H9 (cell line): Measurements from ENCODE around the gene GFI1B. TPM values are rescaled to one million over a fixed set of nuclear protein-coding genes. Genes with fewer than 3 reads are reported as not detected.

Experiments
- DNase-seq: peaks from one replicate; pipeline ENCODE4 v3.0.0-alpha.2; 2017
- H2AFZ ChIP-seq: one replicate; pipeline ENCODE4 v1.6.1; 2013; ENCODE audit warnings: mild to moderate bottlenecking, low read length, control low read depth, moderate library complexity
- H2AK5ac ChIP-seq: 2 replicates; pipeline ENCODE4 v1.6.1; 2013; ENCODE audit warnings: low read length, control low read depth, mixed read lengths; ENCODE audit not compliant: insufficient read length
- H2BK120ac ChIP-seq: one replicate; pipeline ENCODE4 v1.6.1; 2013; ENCODE audit warnings: low read depth, mild to moderate bottlenecking, low read length, control low read depth, inconsistent platforms; ENCODE audit not compliant: poor library complexity, severe bottlenecking
- H2BK12ac ChIP-seq: 2 replicates; pipeline ENCODE4 v1.6.1; 2013; ENCODE audit warnings: low read length, control low read depth, mixed read lengths, low read depth; ENCODE audit not compliant: insufficient read length
- H2BK15ac ChIP-seq: 2 replicates; pipeline ENCODE4 v1.6.1; 2013; ENCODE audit warnings: low read depth, low read length, control low read depth
- H2BK20ac ChIP-seq: one replicate; pipeline ENCODE4 v1.6.1; 2013; ENCODE audit warnings: low read depth, mild to moderate bottlenecking, low read length, control low read depth, inconsistent platforms; ENCODE audit not compliant: poor library complexity, severe bottlenecking
- H2BK5ac ChIP-seq: 2 replicates; pipeline ENCODE4 v1.6.1; 2013; ENCODE audit warnings: low read length, control low read depth, mixed read lengths; ENCODE audit not compliant: insufficient read length
- H3K14ac ChIP-seq: 2 replicates; pipeline ENCODE4 v1.6.1; 2013; ENCODE audit warnings: low read length, control low read depth; ENCODE audit not compliant: insufficient read depth
- H3K18ac ChIP-seq: 2 replicates; pipeline ENCODE4 v1.6.1; 2013; ENCODE audit warnings: low read depth, mild to moderate bottlenecking, mixed read lengths, low read length, control low read depth; ENCODE audit not compliant: insufficient read length
- H3K23ac ChIP-seq: 2 replicates; pipeline ENCODE4 v1.6.1; 2013; ENCODE audit warnings: low read length, control low read depth, mixed read lengths, low read depth; ENCODE audit not compliant: insufficient read length
- H3K23me2 ChIP-seq: 2 replicates; pipeline ENCODE4 v1.6.1; 2013; ENCODE audit warnings: low read depth, mild to moderate bottlenecking, mixed read lengths, low read length, control low read depth; ENCODE audit not compliant: insufficient read length, poor library complexity, severe bottlenecking
- H3K27ac ChIP-seq: 2 replicates; pipeline ENCODE4 v1.5.1; 2013; ENCODE audit warnings: low read length, control low read depth, mixed read lengths, low read depth; ENCODE audit not compliant: insufficient read length
- H3K27me3 ChIP-seq: 2 replicates; pipeline ENCODE4 v1.6.1; 2013; ENCODE audit warnings: low read length, control low read depth, inconsistent platforms; ENCODE audit not compliant: insufficient read depth
- H3K4ac ChIP-seq: 2 replicates; pipeline ENCODE4 v1.6.1; 2013; ENCODE audit warnings: low read depth, mild to moderate bottlenecking, control low read depth, inconsistent platforms, low read length, moderate library complexity
- H3K4me1 ChIP-seq: 2 replicates; pipeline ENCODE4 v1.6.1; 2013; ENCODE audit warnings: low read length, control low read depth, inconsistent platforms; ENCODE audit not compliant: insufficient read depth
- H3K4me2 ChIP-seq: 2 replicates; pipeline ENCODE4 v1.6.1; 2013; ENCODE audit warnings: low read length, control low read depth, mixed read lengths; ENCODE audit not compliant: insufficient read length, insufficient read depth
- H3K56ac ChIP-seq: 2 replicates; pipeline ENCODE4 v1.6.1; 2013; ENCODE audit warnings: low read depth, mild to moderate bottlenecking, mixed read lengths, low read length, control low read depth; ENCODE audit not compliant: insufficient read length
- H3K79me1 ChIP-seq: 2 replicates; pipeline ENCODE4 v1.6.1; 2013; ENCODE audit warnings: low read depth, mild to moderate bottlenecking, moderate library complexity, low read length, control low read depth, inconsistent platforms; ENCODE audit not compliant: insufficient read depth, poor library complexity, severe bottlenecking
- H3K79me2 ChIP-seq: 2 replicates; pipeline ENCODE4 v1.6.1; 2013; ENCODE audit warnings: low read length, control low read depth, inconsistent platforms; ENCODE audit not compliant: insufficient read depth
- H3K9ac ChIP-seq: 2 replicates; pipeline ENCODE4 v1.6.1; 2013; ENCODE audit warnings: low read length, control low read depth, mixed read lengths; ENCODE audit not compliant: insufficient read length; ENCODE audit errors: extremely low read depth
- H3K9me3 ChIP-seq: one replicate; pipeline ENCODE4 v1.6.1; 2013; ENCODE audit warnings: low read depth, low read length, inconsistent platforms; ENCODE audit not compliant: control insufficient read depth
- H3T11ph ChIP-seq: one replicate; pipeline ENCODE4 v1.6.1; 2013; ENCODE audit warnings: mild to moderate bottlenecking, low read length, control low read depth, inconsistent platforms
- H4K20me1 ChIP-seq: one replicate; pipeline ENCODE4 v1.6.1; 2013; ENCODE audit not compliant: control insufficient read depth, insufficient read length, insufficient read depth
- H4K5ac ChIP-seq: 2 replicates; pipeline ENCODE4 v1.6.1; 2013; ENCODE audit warnings: low read depth, mild to moderate bottlenecking, mixed read lengths, low read length, control low read depth; ENCODE audit not compliant: insufficient read length
- H4K8ac ChIP-seq: replicated peaks from 2 replicates; pipeline ENCODE4 v1.6.1; 2013; ENCODE audit warnings: low read length, control low read depth, mixed read lengths, low read depth; ENCODE audit not compliant: insufficient read length
- H4K91ac ChIP-seq: 2 replicates; pipeline ENCODE4 v1.6.1; 2013; ENCODE audit warnings: low read depth, mild to moderate bottlenecking, moderate library complexity, mixed read lengths, low read length, control low read depth; ENCODE audit not compliant: insufficient read length
- H3K27ac Mint-ChIP-seq, 3 experiments: 2 replicates in 2 of 3; 3 replicates in 1 of 3; pipeline ENCODE4 v1.8.0; 2020 to 2021; ENCODE audit warnings: mixed read lengths in 3 of 3, mild to moderate bottlenecking in 1 of 3, moderate library complexity in 1 of 3
- H3K27me3 Mint-ChIP-seq: 2 replicates; pipeline ENCODE4 v1.8.0; 2021; ENCODE audit warnings: low read depth, mild to moderate bottlenecking, moderate library complexity, mixed read lengths
- H3K36me3 Mint-ChIP-seq, 3 experiments: 2 replicates in 2 of 3; 3 replicates in 1 of 3; pipeline ENCODE4 v1.8.0; 2020 to 2021; ENCODE audit warnings: low read depth in 3 of 3, mixed read lengths in 3 of 3; ENCODE audit not compliant: insufficient read depth in 1 of 3
- H3K4me1 Mint-ChIP-seq, 2 experiments: 2 replicates each; pipeline ENCODE4 v1.8.0; 2020; ENCODE audit warnings: mixed read lengths in 2 of 2
- H3K4me3 Mint-ChIP-seq, 2 experiments: 2 replicates in 1 of 2; 3 replicates in 1 of 2; pipeline ENCODE4 v1.8.0; 2020 to 2021; ENCODE audit warnings: mild to moderate bottlenecking in 2 of 2, mixed read lengths in 2 of 2, moderate library complexity in 1 of 2
- H3K9me3 Mint-ChIP-seq, 2 experiments: 2 replicates in 1 of 2; 3 replicates in 1 of 2; pipeline ENCODE4 v1.8.0; 2020; ENCODE audit warnings: mild to moderate bottlenecking in 2 of 2, mixed read lengths in 2 of 2, moderate library complexity in 1 of 2
- CTCF ChIP-seq: fragments of 200-600 bp; sonication (generic); conservative IDR thresholded peaks from 3 replicates; pipeline ENCODE4 v1.8.0; 2021; ENCODE audit warnings: antibody characterized with exemption, mild to moderate bottlenecking
- WGBS: extraction: QIAGEN DNeasy Blood & Tissue Kit; methylation state at CpG from one replicate; pipeline ENCODE4 v1.1.7; 2013; ENCODE audit warnings: missing lambda C conversion rate, low lambda C conversion rate, mixed read lengths; ENCODE audit not compliant: insufficient read length; ENCODE audit errors: extremely low coverage; 5-methylcytosine and 5-hydroxymethylcytosine counted together
- total RNA-seq: library from RNA; stranded (reverse); gene quantifications from 2 replicates; pipeline ENCODE4 v1.2.1, GENCODE V29; 2021

The GFI1B gene
- total RNA-seq, 1 experiment from 2014 or later = not detected

DNA sequence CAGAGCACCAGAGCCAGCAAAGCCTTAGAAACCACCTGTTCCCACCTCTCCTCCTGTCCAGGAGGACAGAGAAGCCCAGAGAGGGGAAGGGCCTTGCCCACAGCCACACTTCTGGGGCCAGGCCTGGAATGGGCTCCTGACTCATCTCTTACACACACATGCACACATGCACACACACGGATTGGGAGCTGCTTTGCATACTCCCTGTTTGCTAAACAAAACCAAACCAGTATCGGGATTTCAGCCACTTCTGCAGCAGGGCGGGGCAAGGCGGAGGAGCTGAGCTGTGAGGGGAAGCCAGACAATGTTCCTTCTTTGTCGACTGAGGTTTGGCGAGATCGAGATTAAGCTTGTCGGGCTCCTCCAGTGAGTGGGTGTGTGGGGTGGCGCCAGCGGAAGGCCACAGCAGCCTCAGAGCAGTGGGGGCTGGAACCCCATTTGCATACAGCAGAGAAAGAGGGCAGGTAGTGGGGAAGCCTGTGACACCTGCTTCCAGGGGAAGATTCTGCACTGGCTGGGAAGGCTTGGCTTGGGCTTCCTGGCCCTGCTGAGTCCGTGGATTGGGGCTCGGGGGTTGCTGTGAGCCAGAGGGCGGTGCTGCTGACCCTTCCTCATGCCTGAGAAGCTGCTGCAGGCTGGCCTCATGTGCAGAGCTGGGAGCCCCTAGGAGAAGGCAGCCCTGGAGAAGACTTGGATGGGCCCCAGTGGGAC, 16.1 kb downstream of the GFI1B start:
- H3K4ac ChIP-seq = no peak overlapping the region
- no peak for TF ChIP-seq CTCF
- no peak overlapping the region for H2BK15ac ChIP-seq
- H3K4me1 Mint-ChIP-seq = peaks cover 16 to 21% of the 10 kb centered on the region in 2 experiments
- H3K79me2 ChIP-seq = no peaks in the 10 kb centered on the region
- no peak overlapping the region for H2BK20ac ChIP-seq
- no peak overlapping the region for H3K4me2 ChIP-seq
- H3K36me3 Mint-ChIP-seq = no peaks in the 10 kb centered on the region
- H3K14ac ChIP-seq = no peak overlapping the region
- H3K27me3 Mint-ChIP-seq = peaks cover 66% of the 10 kb centered on the region
- no peaks in the 10 kb centered on the region for H3K23me2 ChIP-seq
- no peak overlapping the region for H2BK12ac ChIP-seq
- no peak overlapping the region for H2AFZ ChIP-seq
- H3K27ac Mint-ChIP-seq = peak overlapping the region in 1 of 3 experiments; percentile 38; a peak in 1 of 7 replicates
- H3K23ac ChIP-seq = no peak overlapping the region
- no peaks in the 10 kb centered on the region for H3K27me3 ChIP-seq
- H3K56ac ChIP-seq = no peak overlapping the region
- H4K5ac ChIP-seq = no peak overlapping the region
- H3T11ph ChIP-seq = no peak overlapping the region
- no peak overlapping the region for H2BK5ac ChIP-seq
- H4K91ac ChIP-seq = no peak overlapping the region
- DNase-seq = no peak
- H3K79me1 ChIP-seq = no peaks in the 10 kb centered on the region
- H3K18ac ChIP-seq = no peak overlapping the region
- peaks cover 3% of the 10 kb centered on the region; the same call in 1 of the 2 replicates for H3K4me1 ChIP-seq
- H3K9me3 Mint-ChIP-seq = peaks cover 0 to 6% of the 10 kb centered on the region in 2 experiments; a peak in 4 of 5 replicates
- H3K9ac ChIP-seq = no peak overlapping the region
- no peak overlapping the region for H2AK5ac ChIP-seq
- no peak overlapping the region for H3K27ac ChIP-seq
- no peak overlapping the region for H2BK120ac ChIP-seq
- H3K9me3 ChIP-seq = no peaks in the 10 kb centered on the region
- H4K8ac ChIP-seq = no peak overlapping the region
- no CpG with 5 or more reads among the region's 13 CpGs for WGBS
- H4K20me1 ChIP-seq = no peaks in the 10 kb centered on the region
- H3K4me3 Mint-ChIP-seq = peak overlapping the region in 1 of 2 experiments; percentile 50; a peak in 2 of 5 replicates
